Measurements from ENCODE around the gene FAM228A.
A peak's percentile ranks its signal among the peaks of the same experiment; 100 is the strongest.
"Not testable (repeated sequence)": the region's sequence is repeated elsewhere in the genome, so short reads cannot be mapped to it uniquely, and the experiment has no call there.

Gene FAM228A

DNA sequence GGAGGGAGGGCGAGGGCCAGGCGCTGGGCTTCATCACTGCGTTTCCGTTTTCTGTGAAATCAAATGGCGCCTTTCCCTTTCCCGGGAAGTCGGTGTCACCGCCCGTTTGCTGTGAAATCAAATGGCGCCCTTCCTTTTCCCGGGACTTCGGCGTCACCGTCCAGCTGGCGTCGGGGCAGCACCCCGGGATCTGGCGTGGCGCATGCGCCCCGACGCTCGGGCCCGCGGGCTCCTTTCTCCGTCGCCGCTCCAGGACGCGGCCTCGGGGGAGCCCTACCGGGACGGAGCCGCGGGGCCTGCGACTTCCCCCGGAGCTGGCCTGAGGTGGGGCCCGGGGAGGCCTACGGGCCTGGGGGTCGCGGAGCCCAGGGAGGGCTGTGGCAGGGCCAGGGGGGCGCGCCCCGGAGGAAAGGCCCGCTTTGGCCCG lies at the start of gene FAM228A:
Gene FAM228A, plus strand, starts transcription at position 203 of the 427 bp plus-strand sequence. CDS start 428 bp downstream, outside the sequence.
- no peak for DNase-seq

DNA sequence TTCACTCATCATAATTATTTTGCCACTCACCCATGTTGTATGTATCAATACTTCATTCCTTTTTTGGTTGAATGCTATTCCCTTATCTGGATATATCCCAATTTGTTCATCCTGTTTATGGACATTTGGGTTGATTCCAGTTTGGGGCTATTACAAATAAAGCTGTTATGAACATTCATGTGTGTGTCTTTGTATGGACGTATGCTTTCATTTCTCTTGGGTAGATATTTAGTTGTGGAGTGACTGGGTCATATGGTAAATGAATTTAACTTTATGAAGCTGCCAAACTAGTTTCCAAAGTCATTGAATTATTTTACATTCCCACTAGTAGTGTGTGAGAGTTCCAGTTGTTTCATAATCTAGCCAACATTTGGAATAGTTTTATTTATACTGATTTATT lies 48.9 kb upstream of the FAM228A start:
- DNase-seq = no peak

DNA sequence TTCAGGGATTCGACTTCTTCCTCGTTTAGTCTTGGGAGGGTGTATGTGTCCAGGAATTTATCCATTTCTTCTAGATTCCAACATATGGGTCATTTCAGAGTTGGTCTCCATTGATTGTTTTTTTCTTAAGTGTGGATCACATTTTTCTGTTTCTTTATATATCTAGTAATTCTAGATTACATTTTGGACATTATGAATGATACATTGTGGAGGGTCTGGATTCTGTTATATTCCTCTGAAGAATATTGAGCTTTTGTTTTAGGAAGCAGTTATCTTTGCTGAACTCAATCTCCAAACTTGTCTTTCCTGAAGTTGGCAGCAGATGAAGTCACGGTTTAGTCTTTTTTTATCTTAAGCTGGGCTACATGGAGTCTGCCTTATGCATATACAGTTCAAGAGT lies 42.3 kb upstream of the FAM228A start:
- no peak for DNase-seq

DNA sequence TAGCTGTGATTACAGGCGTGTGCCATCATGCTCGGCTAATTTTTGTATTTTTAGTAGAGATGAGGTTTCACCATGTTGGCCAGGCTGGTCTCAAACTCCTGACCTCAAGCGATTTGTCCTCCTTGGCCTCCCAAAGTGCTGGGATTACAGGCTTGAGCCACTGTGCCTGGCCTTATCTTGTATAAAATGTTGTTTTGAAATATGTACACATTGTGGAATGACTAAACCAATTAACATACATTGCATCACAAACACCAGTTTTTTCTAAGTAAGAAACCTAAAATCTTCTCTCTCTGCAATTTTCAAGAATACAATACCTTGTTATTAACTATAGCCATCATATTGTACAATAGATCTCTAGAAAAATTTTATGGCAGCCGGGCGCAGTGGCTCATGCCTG lies 34.5 kb upstream of the FAM228A start:
- DNase-seq = not testable (repeated sequence)

GRCh38 chr2:24147364-24147763 lies 27.5 kb upstream of the FAM228A start:
- no peak for DNase-seq

DNA sequence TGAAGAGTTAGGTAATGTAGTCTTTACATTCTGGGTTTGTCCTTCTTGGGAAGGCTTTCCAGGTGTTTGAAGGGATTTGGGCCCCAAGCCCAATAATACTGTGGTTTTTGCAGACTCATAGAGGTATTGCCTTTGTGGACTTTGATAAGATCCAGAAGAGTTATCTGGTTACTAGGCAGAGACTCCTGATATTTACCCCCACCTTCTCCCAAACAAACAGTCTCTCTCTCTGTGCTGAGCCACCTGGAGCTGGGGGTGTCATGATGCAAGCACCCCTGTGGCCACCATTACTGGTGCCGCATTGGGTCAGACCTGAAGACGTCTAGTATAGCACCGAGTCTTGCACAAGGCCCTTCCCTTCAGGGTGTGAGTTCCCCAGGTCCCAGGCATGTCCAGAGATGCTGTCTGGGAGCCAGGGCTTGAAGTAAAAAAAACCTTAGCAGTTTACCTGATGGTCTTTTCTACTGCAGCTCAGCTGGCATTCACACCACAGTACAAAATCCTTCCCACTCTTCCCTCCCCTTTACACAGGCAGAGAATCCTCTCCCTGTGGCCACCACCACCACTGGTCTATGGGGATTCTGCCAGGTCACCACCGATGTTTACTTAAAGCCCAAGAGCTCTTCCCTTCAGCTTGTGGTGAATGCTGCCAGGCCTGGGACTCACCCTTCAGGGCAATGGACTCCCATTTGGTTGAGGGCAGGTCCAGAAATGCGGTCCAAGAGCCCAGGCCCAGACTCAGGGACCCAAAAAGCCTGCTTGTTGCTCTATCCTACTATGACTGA lies 22.2 kb upstream of the FAM228A start:
- DNase-seq = no peak

- no peak for DNase-seq
These were observed 21.4 kb upstream of the FAM228A start for GRCh38 chr2:24153478-24153877.

- DNase-seq = no peak
These were observed 16.7 kb upstream of the FAM228A start for GRCh38 chr2:24158131-24158530.

DNA sequence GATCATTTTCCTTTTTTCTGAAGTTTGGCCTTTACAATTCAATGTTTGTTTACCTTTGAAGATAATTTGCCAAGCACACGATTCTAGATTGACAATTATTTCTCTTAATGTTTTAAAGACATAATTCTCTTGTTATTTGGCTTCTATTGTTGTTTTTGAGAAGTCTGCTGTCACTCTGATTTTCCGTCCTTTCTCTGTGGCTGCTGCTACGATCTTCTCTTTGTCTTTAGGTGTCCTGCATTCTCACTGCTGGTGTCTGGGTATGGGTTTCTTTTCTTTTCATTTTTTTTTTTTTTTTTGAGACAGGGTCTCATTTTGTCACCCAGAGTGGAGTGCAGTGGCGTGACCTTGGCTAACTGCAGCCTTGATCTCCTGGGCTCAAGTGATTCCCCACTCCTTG lies 15.1 kb upstream of the FAM228A start:
- no peak for DNase-seq

DNA sequence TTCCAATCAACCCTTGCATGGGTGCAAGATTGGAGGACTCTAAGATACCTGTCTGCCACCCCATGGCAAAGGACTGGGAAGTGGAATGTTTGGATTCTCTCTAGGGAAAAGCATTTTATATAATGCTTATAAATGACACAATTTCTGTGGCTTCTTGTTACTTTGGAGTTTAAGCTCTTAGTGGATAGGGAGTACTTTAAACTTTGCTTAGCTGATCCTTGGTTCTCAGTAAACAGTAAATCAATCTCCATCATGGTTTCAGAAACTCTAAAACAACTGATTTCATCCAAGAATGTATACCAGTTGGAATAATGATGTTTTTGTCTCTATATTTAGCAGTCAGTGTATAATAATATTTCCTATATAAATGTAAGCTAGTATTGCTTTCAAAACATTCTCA lies 14.1 kb upstream of the FAM228A start:
- no peak for DNase-seq

- DNase-seq = no peak
These were observed 12.4 kb upstream of the FAM228A start for GRCh38 chr2:24162494-24162893.

- no peak for DNase-seq
These were observed 11.7 kb upstream of the FAM228A start for GRCh38 chr2:24163186-24163585.

DNA sequence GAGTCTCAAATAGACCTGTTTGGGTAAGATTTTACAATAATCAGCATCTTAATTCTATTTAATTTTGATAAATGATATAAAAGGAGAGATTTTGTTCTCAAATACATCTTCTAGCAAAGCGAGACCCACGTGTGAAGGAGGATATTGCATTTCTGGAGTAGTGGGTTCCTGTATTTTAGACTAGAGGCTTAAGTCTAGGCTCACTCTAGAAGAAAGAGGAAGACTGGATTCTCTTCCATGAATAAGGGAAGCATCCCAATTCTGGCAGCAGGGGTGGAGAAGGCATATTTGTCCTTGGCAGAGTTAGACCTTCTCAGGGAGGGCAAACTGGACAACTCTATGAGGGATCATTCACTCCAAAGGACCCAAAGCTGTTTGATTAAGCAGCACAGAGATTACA lies 11.3 kb upstream of the FAM228A start:
- DNase-seq = no peak

GRCh38 chr2:24164416-24164973 lies 10.4 kb upstream of the FAM228A start:
- peak; percentile 14 for DNase-seq

GRCh38 chr2:24169023-24169422 lies 5.8 kb upstream of the FAM228A start:
- no peak for DNase-seq

- DNase-seq = no peak
These were observed 856 bp downstream of the FAM228A start for GRCh38 chr2:24175631-24176187.

DNA sequence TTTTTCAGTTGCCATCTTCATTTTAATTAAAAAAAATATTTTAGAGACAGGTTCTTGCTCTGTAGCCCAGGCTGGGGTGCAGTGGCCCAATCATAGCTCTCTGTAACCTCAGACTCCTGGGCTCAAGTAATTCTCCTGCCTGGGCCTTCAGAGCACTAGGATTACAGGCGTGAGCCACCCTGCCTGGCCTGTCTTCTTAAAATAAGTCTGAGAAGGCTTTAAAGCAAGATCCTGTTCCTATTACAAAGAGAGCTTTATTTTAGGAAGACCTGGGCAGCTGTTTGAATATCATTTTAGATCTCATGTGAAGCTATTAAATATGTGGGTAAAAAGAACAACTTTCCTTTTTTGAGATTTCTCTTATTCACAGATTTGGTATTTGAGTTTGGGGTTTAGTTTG lies 1.5 kb downstream of the FAM228A start:
- DNase-seq = no peak

DNA sequence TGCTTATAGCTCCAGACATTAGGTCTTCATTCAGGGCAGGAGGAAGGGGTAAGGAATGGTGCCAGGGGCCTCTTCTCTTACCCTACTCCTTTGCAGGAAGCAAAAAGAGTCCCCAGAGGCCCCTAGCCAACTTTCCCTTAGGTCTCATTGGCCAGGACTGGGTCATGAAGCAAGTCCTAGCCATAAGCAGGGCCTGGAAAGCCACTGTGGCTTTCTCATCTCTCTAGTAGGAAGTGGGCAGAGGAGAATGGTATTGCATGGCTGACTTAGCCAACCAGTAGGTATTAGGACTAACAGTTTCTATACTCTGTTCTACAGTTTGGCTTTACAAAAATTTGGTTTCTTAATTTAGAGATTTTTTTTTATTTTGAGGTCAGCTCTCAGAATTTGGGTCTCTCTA lies 4.8 kb downstream of the FAM228A start:
- DNase-seq = no peak

DNA sequence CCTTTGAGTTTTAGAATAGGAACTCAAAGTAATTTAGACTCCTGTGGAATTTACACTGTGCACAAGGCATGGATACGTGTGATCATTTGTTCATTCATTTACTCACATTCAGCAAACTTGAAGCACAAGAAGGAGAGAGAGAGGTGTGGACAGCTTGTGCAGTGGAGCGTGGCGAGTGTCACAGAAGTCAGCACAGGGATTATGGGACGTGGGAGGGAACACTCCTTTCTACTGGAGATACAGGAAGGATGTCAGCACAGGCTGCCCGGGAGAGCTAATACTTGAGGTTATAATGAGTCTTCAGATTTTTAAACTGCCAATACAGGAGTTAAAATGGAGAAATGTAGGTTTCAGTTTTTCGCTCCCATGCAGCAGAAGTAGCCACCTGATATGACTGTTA lies 7.0 kb downstream of the FAM228A start:
- no peak for DNase-seq

GRCh38 chr2:24182507-24182906 lies 7.7 kb downstream of the FAM228A start:
- no peak for DNase-seq

DNA sequence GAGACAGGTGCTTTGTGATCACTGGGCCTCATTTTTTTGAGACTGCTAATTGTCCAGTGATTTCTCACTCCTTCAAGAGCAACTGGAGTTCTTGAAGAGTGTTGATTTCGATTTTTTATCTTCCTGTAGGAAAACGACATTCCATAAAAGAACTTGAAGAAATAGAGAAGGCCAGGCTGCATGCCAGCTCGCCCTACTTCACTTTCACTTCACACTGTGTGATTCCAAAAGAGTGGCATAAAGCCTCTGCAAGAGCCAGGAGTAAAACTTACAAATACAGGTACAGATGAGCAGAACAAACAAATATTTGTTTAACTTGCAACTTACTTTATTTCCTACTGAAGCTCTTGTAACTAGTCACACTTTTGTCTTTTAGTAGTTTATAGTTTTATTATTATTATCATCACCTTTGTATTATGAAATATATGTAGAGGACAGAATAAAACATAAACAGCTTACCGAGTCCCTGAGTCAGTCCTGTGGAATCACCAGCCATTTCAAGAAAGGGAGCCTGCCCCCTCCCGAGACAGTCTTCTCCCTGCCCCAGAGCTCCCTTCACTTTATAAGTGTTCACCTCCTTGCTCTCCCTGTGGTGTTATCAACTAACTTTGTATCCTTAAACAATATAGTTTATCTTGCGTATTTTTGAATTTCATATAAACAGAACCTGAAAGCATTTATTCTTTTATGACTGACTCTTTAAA lies 8.7 kb downstream of the FAM228A start:
- no peak for DNase-seq

- DNase-seq = no peak
These were observed 14.7 kb downstream of the FAM228A start for GRCh38 chr2:24189551-24189950.

DNA sequence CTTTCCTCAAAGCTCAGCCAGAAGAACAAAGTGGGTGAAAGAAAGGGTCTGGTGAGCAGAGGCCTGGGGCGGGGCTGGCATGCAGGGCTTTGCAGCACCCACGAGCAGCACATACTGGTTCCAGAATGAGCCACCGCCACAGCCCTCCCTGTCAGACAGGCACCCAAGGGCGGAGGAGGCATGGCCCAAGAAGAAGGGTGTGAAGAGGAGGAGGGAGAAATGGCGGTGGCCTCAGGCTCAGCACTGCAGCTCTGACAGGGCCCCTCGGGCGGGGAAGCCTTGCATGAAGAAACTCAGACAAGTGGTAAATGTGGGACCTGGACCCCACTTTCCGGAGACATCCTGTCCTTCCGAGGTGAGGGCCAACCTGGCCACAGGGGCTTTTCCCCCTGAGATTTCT lies 15.7 kb downstream of the FAM228A start:
- no peak for DNase-seq

- no peak for DNase-seq
These were observed 16.3 kb downstream of the FAM228A start for GRCh38 chr2:24191156-24191555.
